GM21737 (cell line): ENCODE results near the gene ZBTB9.
"Not testable (repeated sequence)": the region's sequence is repeated elsewhere in the genome, so short reads cannot be mapped to it uniquely, and the experiment has no call there.

ENCODE experiments used
- ATAC-seq: cut with Tn5 transposase; IDR thresholded peaks from one replicate; pipeline ENCODE4 v1.9.1; 2021; ENCODE audit warnings: mild to moderate bottlenecking, moderate library complexity; ENCODE audit not compliant: unreplicated experiment

The ZBTB9 gene

GRCh38 chr6:33458676-33459075 is 4.3 kb downstream of the ZBTB9 start:
- ATAC-seq, result no peak

GRCh38 chr6:33459226-33459625 is 4.8 kb downstream of the ZBTB9 start:
- no peak for ATAC-seq

GRCh38 chr6:33466075-33466735 is 11.8 kb downstream of the ZBTB9 start:
- no peak for ATAC-seq

GRCh38 chr6:33467091-33467490 is 12.7 kb downstream of the ZBTB9 start:
- no peak for ATAC-seq

GRCh38 chr6:33469661-33470060 is 15.3 kb downstream of the ZBTB9 start:
- ATAC-seq, result no peak

- no peak for ATAC-seq
Observed at GRCh38 chr6:33477864-33478263, 23.5 kb downstream of the ZBTB9 start.

GRCh38 chr6:33481192-33481591 is 26.8 kb downstream of the ZBTB9 start:
- ATAC-seq, result no peak

GRCh38 chr6:33482620-33483019 is 28.2 kb downstream of the ZBTB9 start:
- ATAC-seq, result not testable (repeated sequence)

GRCh38 chr6:33483678-33484077 is 29.3 kb downstream of the ZBTB9 start:
- no peak for ATAC-seq

- ATAC-seq, result not testable (repeated sequence)
Observed at GRCh38 chr6:33484673-33485262, 30.4 kb downstream of the ZBTB9 start.

GRCh38 chr6:33485680-33486079 is 31.3 kb downstream of the ZBTB9 start:
- not testable (repeated sequence) for ATAC-seq

GRCh38 chr6:33488339-33488738 is 34.0 kb downstream of the ZBTB9 start:
- ATAC-seq, result no peak

- no peak for ATAC-seq
Observed at GRCh38 chr6:33490198-33490597, 35.8 kb downstream of the ZBTB9 start.

- ATAC-seq, result no peak
Observed at GRCh38 chr6:33490621-33491020, 36.2 kb downstream of the ZBTB9 start.

GRCh38 chr6:33492093-33492492 is 37.7 kb downstream of the ZBTB9 start:
- no peak for ATAC-seq

GRCh38 chr6:33497157-33497556 is 42.8 kb downstream of the ZBTB9 start:
- no peak for ATAC-seq

GRCh38 chr6:33502486-33502885 is 48.1 kb downstream of the ZBTB9 start:
- no peak for ATAC-seq

GRCh38 chr6:33504486-33504885 is 50.1 kb downstream of the ZBTB9 start:
- ATAC-seq, result no peak

GRCh38 chr6:33505548-33506370 is 51.4 kb downstream of the ZBTB9 start:
- ATAC-seq, result no peak
